HTERT RPE-1 (cell line): Measurements from ENCODE around the gene PTPRU.
"Not testable (repeated sequence)": the region's sequence is repeated elsewhere in the genome, so short reads cannot be mapped to it uniquely, and the experiment has no call there.

ENCODE experiments used
- in situ Hi-C: fragments of 300-500 bp; cut with MboI; formaldehyde crosslinking; loops from 4 replicates; pipeline ENCODE4 v1.14.3; 2020; ENCODE audit warnings: low sequenced_read_pairs

Gene PTPRU

GRCh38 chr1:29284286-29284960 is 48.1 kb downstream of the PTPRU start:
- in situ Hi-C loops = no loop called here

- in situ Hi-C loops = no loop called here
Observed at GRCh38 chr1:29284961-29285560, 48.7 kb downstream of the PTPRU start.

GRCh38 chr1:29285771-29286170 is 49.4 kb downstream of the PTPRU start:
- in situ Hi-C loops = no loop called here

GRCh38 chr1:29286194-29286767 is 50.0 kb downstream of the PTPRU start:
- in situ Hi-C loops = no loop called here

GRCh38 chr1:29289493-29289892 is 53.2 kb downstream of the PTPRU start:
- in situ Hi-C loops = no loop called here

- in situ Hi-C loops = no loop called here
Observed at GRCh38 chr1:29290414-29290985, 54.2 kb downstream of the PTPRU start.

GRCh38 chr1:29291756-29292155 is 55.4 kb downstream of the PTPRU start:
- in situ Hi-C loops = no loop called here

- in situ Hi-C loops = no loop called here
Observed at GRCh38 chr1:29292344-29292743, 56.0 kb downstream of the PTPRU start.

- in situ Hi-C loops = no loop called here
Observed at GRCh38 chr1:29297450-29297849, 61.1 kb downstream of the PTPRU start.

- in situ Hi-C loops = no loop called here
Observed at GRCh38 chr1:29298246-29298645, 61.9 kb downstream of the PTPRU start.

GRCh38 chr1:29299446-29299845 is 63.1 kb downstream of the PTPRU start:
- in situ Hi-C loops = no loop called here

GRCh38 chr1:29301732-29302131 is 65.4 kb downstream of the PTPRU start:
- in situ Hi-C loops = not testable (repeated sequence)

- in situ Hi-C loops = no loop called here
Observed at GRCh38 chr1:29303201-29304024, 67.1 kb downstream of the PTPRU start.

GRCh38 chr1:29304025-29304684 is 67.8 kb downstream of the PTPRU start:
- in situ Hi-C loops = no loop called here

GRCh38 chr1:29305943-29306342 is 69.6 kb downstream of the PTPRU start:
- in situ Hi-C loops = no loop called here

- in situ Hi-C loops = no loop called here
Observed at GRCh38 chr1:29306471-29307140, 70.3 kb downstream of the PTPRU start.

- in situ Hi-C loops = no loop called here
Observed at GRCh38 chr1:29309075-29309474, 72.8 kb downstream of the PTPRU start.

GRCh38 chr1:29309621-29310020 is 73.3 kb downstream of the PTPRU start:
- in situ Hi-C loops = no loop called here

GRCh38 chr1:29310616-29311180 is 74.4 kb downstream of the PTPRU start:
- in situ Hi-C loops = no loop called here
